ENCODE measurements around the gene MRPL19.

MRPL19 gene

GRCh38 chr2:75736276-75736675 lies 89.7 kb downstream of the MRPL19 start:
- DNase-seq (ENCODE audit: low spot score), result no peak

GRCh38 chr2:75737961-75738360 lies 91.4 kb downstream of the MRPL19 start:
- DNase-seq (ENCODE audit: low spot score), result no peak

Data from HuH-7 (cell line).